ENCODE data around the gene DUSP15.
"Not testable (repeated sequence)": the region's sequence is repeated elsewhere in the genome, so short reads cannot be mapped to it uniquely, and the experiment has no call there.

DUSP15 gene

GRCh38 chr20:31835977-31836852 lies 34.1 kb downstream of the DUSP15 start:
- Histone ChIP-seq H3K4me1 (ENCODE audit: control insufficient read depth, insufficient read depth, low read length) (peaks cover 48% of the 10 kb centered on the region; the same call in 1 of the 2 replicates), H3K36me3 (ENCODE audit: control insufficient read depth, insufficient read depth, low read length) (no peaks in the 10 kb centered on the region), H3K27ac (ENCODE audit: low read depth, low read length) (no peak overlapping the region), H3K9me3 (ENCODE audit: control insufficient read depth, insufficient read depth, low read depth, low read length) (no peaks in the 10 kb centered on the region), H3K4me3 (ENCODE audit: low read depth, low read length) (no peak overlapping the region), H3K27me3 (ENCODE audit: control insufficient read depth, insufficient read depth, low read length) (no peaks in the 10 kb centered on the region), H3K9ac (ENCODE audit: low read length) (no peak overlapping the region)

- Histone ChIP-seq H3K4me3 (ENCODE audit: low read depth, low read length) (no peak overlapping the region), H3K27ac (ENCODE audit: low read depth, low read length) (no peak overlapping the region), H3K9me3 (ENCODE audit: control insufficient read depth, insufficient read depth, low read depth, low read length) (no peaks in the 10 kb centered on the region), H3K9ac (ENCODE audit: low read length) (no peak overlapping the region), H3K27me3 (ENCODE audit: control insufficient read depth, insufficient read depth, low read length) (no peaks in the 10 kb centered on the region), H3K36me3 (ENCODE audit: control insufficient read depth, insufficient read depth, low read length) (no peaks in the 10 kb centered on the region), H3K4me1 (ENCODE audit: control insufficient read depth, insufficient read depth, low read length) (peaks cover 44% of the 10 kb centered on the region; the same call in 1 of the 2 replicates)
Observed at GRCh38 chr20:31835554-31835953, 34.8 kb downstream of the DUSP15 start.

- H3K4me1 ChIP-seq (ENCODE audit: control insufficient read depth, insufficient read depth, low read length): peaks cover 44% of the 10 kb centered on the region; the same call in 1 of the 2 replicates
Observed at GRCh38 chr20:31833931-31834521, 36.3 kb downstream of the DUSP15 start.

GRCh38 chr20:31833130-31833930 lies 37.0 kb downstream of the DUSP15 start:
- Histone ChIP-seq H3K27me3 (ENCODE audit: control insufficient read depth, insufficient read depth, low read length) (no peaks in the 10 kb centered on the region), H3K27ac (ENCODE audit: low read depth, low read length) (no peak overlapping the region), H3K4me1 (ENCODE audit: control insufficient read depth, insufficient read depth, low read length) (peaks cover 42% of the 10 kb centered on the region; the same call in 1 of the 2 replicates), H3K36me3 (ENCODE audit: control insufficient read depth, insufficient read depth, low read length) (no peaks in the 10 kb centered on the region), H3K9ac (ENCODE audit: low read length) (no peak overlapping the region), H3K9me3 (ENCODE audit: control insufficient read depth, insufficient read depth, low read depth, low read length) (no peaks in the 10 kb centered on the region), H3K4me3 (ENCODE audit: low read depth, low read length) (no peak overlapping the region)

More at GRCh38 chr20:31833931-31834521, 36.3 kb downstream of the DUSP15 start:
- H3K4me3 ChIP-seq (ENCODE audit: low read depth, low read length): no peak overlapping the region
- no peaks in the 10 kb centered on the region for H3K9me3 ChIP-seq (ENCODE audit: control insufficient read depth, insufficient read depth, low read depth, low read length)
- H3K36me3 ChIP-seq (ENCODE audit: control insufficient read depth, insufficient read depth, low read length): no peaks in the 10 kb centered on the region
- H3K27ac ChIP-seq (ENCODE audit: low read depth, low read length): no peak overlapping the region
- no peak overlapping the region for H3K9ac ChIP-seq (ENCODE audit: low read length)
- H3K27me3 ChIP-seq (ENCODE audit: control insufficient read depth, insufficient read depth, low read length): no peaks in the 10 kb centered on the region

GRCh38 chr20:31831771-31832306 lies 38.5 kb downstream of the DUSP15 start:
- Histone ChIP-seq H3K4me3 (ENCODE audit: low read depth, low read length) (no peak overlapping the region), H3K4me1 (ENCODE audit: control insufficient read depth, insufficient read depth, low read length) (peaks cover 27% of the 10 kb centered on the region; the same call in 1 of the 2 replicates), H3K27ac (ENCODE audit: low read depth, low read length) (no peak overlapping the region), H3K9ac (ENCODE audit: low read length) (no peak overlapping the region), H3K36me3 (ENCODE audit: control insufficient read depth, insufficient read depth, low read length) (no peaks in the 10 kb centered on the region), H3K27me3 (ENCODE audit: control insufficient read depth, insufficient read depth, low read length) (no peaks in the 10 kb centered on the region), H3K9me3 (ENCODE audit: control insufficient read depth, insufficient read depth, low read depth, low read length) (no peaks in the 10 kb centered on the region)

- Histone ChIP-seq H3K27ac (ENCODE audit: low read depth, low read length) (no peak overlapping the region), H3K4me3 (ENCODE audit: low read depth, low read length) (no peak overlapping the region), H3K4me1 (ENCODE audit: control insufficient read depth, insufficient read depth, low read length) (peaks cover 20% of the 10 kb centered on the region; the same call in 1 of the 2 replicates), H3K9ac (ENCODE audit: low read length) (no peak overlapping the region), H3K36me3 (ENCODE audit: control insufficient read depth, insufficient read depth, low read length) (no peaks in the 10 kb centered on the region), H3K27me3 (ENCODE audit: control insufficient read depth, insufficient read depth, low read length) (no peaks in the 10 kb centered on the region), H3K9me3 (ENCODE audit: control insufficient read depth, insufficient read depth, low read depth, low read length) (no peaks in the 10 kb centered on the region)
Observed at GRCh38 chr20:31831211-31831610, 39.1 kb downstream of the DUSP15 start.

- H3K4me1 ChIP-seq (ENCODE audit: control insufficient read depth, insufficient read depth, low read length): peaks cover 13% of the 10 kb centered on the region; the same call in 1 of the 2 replicates
- H3K36me3 ChIP-seq (ENCODE audit: control insufficient read depth, insufficient read depth, low read length): no peaks in the 10 kb centered on the region
- no peaks in the 10 kb centered on the region for H3K27me3 ChIP-seq (ENCODE audit: control insufficient read depth, insufficient read depth, low read length)
- no peak overlapping the region for H3K9ac ChIP-seq (ENCODE audit: low read length)
- H3K4me3 ChIP-seq (ENCODE audit: low read depth, low read length): no peak overlapping the region
- no peak overlapping the region for H3K27ac ChIP-seq (ENCODE audit: low read depth, low read length)
- H3K9me3 ChIP-seq (ENCODE audit: control insufficient read depth, insufficient read depth, low read depth, low read length): no peaks in the 10 kb centered on the region
Observed at GRCh38 chr20:31830406-31830981, 39.8 kb downstream of the DUSP15 start.

- no peaks in the 10 kb centered on the region for H3K36me3 ChIP-seq (ENCODE audit: control insufficient read depth, insufficient read depth, low read length)
- H3K4me3 ChIP-seq (ENCODE audit: low read depth, low read length): no peak overlapping the region
- no peaks in the 10 kb centered on the region for H3K9me3 ChIP-seq (ENCODE audit: control insufficient read depth, insufficient read depth, low read depth, low read length)
- H3K27me3 ChIP-seq (ENCODE audit: control insufficient read depth, insufficient read depth, low read length): no peaks in the 10 kb centered on the region
- H3K27ac ChIP-seq (ENCODE audit: low read depth, low read length): no peak overlapping the region
- no peak overlapping the region for H3K9ac ChIP-seq (ENCODE audit: low read length)
- H3K4me1 ChIP-seq (ENCODE audit: control insufficient read depth, insufficient read depth, low read length): peaks cover 10% of the 10 kb centered on the region; the same call in 1 of the 2 replicates
Observed at GRCh38 chr20:31829731-31830130, 40.6 kb downstream of the DUSP15 start.

- not testable (repeated sequence) for H3K4me3 ChIP-seq (ENCODE audit: low read depth, low read length); H3K4me1 ChIP-seq (ENCODE audit: control insufficient read depth, insufficient read depth, low read length); H3K27me3 ChIP-seq (ENCODE audit: control insufficient read depth, insufficient read depth, low read length); H3K9me3 ChIP-seq (ENCODE audit: control insufficient read depth, insufficient read depth, low read depth, low read length); H3K9ac ChIP-seq (ENCODE audit: low read length); H3K27ac ChIP-seq (ENCODE audit: low read depth, low read length); H3K36me3 ChIP-seq (ENCODE audit: control insufficient read depth, insufficient read depth, low read length)
Observed at GRCh38 chr20:31828016-31828415, 42.3 kb downstream of the DUSP15 start.

- H3K9me3 ChIP-seq (ENCODE audit: control insufficient read depth, insufficient read depth, low read depth, low read length): no peaks in the 10 kb centered on the region
- no peak overlapping the region for H3K27ac ChIP-seq (ENCODE audit: low read depth, low read length)
- no peaks in the 10 kb centered on the region for H3K36me3 ChIP-seq (ENCODE audit: control insufficient read depth, insufficient read depth, low read length)
- H3K4me3 ChIP-seq (ENCODE audit: low read depth, low read length): no peak overlapping the region
- no peak overlapping the region for H3K9ac ChIP-seq (ENCODE audit: low read length)
- H3K4me1 ChIP-seq (ENCODE audit: control insufficient read depth, insufficient read depth, low read length): peaks cover 11% of the 10 kb centered on the region
- H3K27me3 ChIP-seq (ENCODE audit: control insufficient read depth, insufficient read depth, low read length): no peaks in the 10 kb centered on the region
Observed at GRCh38 chr20:31827059-31827458, 43.3 kb downstream of the DUSP15 start.

Measured in HUES6 (cell line).